GM23338 (cell line): ENCODE results near the gene CEP295NL. TPM values are rescaled to one million over a fixed set of nuclear protein-coding genes. Genes with fewer than 3 reads are reported as not detected.

Source experiments
- ATAC-seq: fragments of 200-7000 bp; cut with Tn5 transposase; 3 replicates; pipeline ENCODE4 v1.9.1; 2020
- DNase-seq: peaks from one replicate; pipeline ENCODE4 v3.0.0-alpha.2; 2015; ENCODE audit warnings: low spot score
- H2AFZ ChIP-seq: fragments of 200-600 bp; sonication (generic); 2 replicates; pipeline ENCODE4 v1.8.0; 2016; ENCODE audit warnings: antibody characterized with exemption, mild to moderate bottlenecking, moderate library complexity
- H3F3A ChIP-seq: fragments of 200-600 bp; sonication (generic); replicated peaks from 2 replicates; pipeline ENCODE4 v1.8.0; 2017; ENCODE audit warnings: antibody characterized with exemption, mixed run types, low read depth
- H3K27ac ChIP-seq: fragments of 200-600 bp; sonication (generic); 2 replicates; pipeline ENCODE4 v1.6.1; 2016; ENCODE audit warnings: low read depth
- H3K27me3 ChIP-seq: fragments of 200-600 bp; sonication (generic); 2 replicates; pipeline ENCODE4 v1.8.0; 2016; ENCODE audit warnings: mild to moderate bottlenecking, mixed run types, moderate library complexity; ENCODE audit not compliant: insufficient read depth
- H3K36me3 ChIP-seq: fragments of 200-600 bp; sonication (generic); 2 replicates; pipeline ENCODE4 v1.8.0; 2016; ENCODE audit warnings: mild to moderate bottlenecking; ENCODE audit not compliant: insufficient read depth
- H3K4me1 ChIP-seq: fragments of 200-600 bp; sonication (generic); 2 replicates; pipeline ENCODE4 v1.8.0; 2016; ENCODE audit warnings: mild to moderate bottlenecking, moderate library complexity; ENCODE audit not compliant: insufficient read depth
- H3K4me2 ChIP-seq: fragments of 200-600 bp; sonication (generic); 2 replicates; pipeline ENCODE4 v1.7.1; 2017; ENCODE audit warnings: mixed run types
- H3K4me3 ChIP-seq: fragments of 200-600 bp; sonication (generic); 2 replicates; pipeline ENCODE4 v1.6.1; 2016; ENCODE audit warnings: mixed run types
- H3K79me2 ChIP-seq: fragments of 200-600 bp; sonication (generic); replicated peaks from 2 replicates; pipeline ENCODE4 v1.8.0; 2017; ENCODE audit warnings: mild to moderate bottlenecking; ENCODE audit not compliant: insufficient read depth
- H3K9me2 ChIP-seq: fragments of 200-600 bp; sonication (generic); 2 replicates; pipeline ENCODE4 v1.8.0; 2017; ENCODE audit not compliant: insufficient read depth
- H4K20me1 ChIP-seq: fragments of 200-600 bp; sonication (generic); replicated peaks from 2 replicates; pipeline ENCODE4 v1.8.0; 2017; ENCODE audit warnings: mild to moderate bottlenecking; ENCODE audit not compliant: insufficient read depth
- H3K27ac Mint-ChIP-seq: 2 replicates; pipeline ENCODE4 v1.8.0; 2020; ENCODE audit warnings: inconsistent platforms, mild to moderate bottlenecking, moderate library complexity, mixed read lengths
- H3K27me3 Mint-ChIP-seq: 3 replicates; pipeline ENCODE4 v1.8.0; 2022; ENCODE audit warnings: low read depth, mild to moderate bottlenecking, moderate library complexity, mixed read lengths, inconsistent platforms; ENCODE audit not compliant: insufficient read depth, poor library complexity
- H3K36me3 Mint-ChIP-seq: 3 replicates; pipeline ENCODE4 v1.8.0; 2021; ENCODE audit warnings: low read depth, mild to moderate bottlenecking, inconsistent platforms, moderate library complexity, mixed read lengths
- H3K4me1 Mint-ChIP-seq: 3 replicates; pipeline ENCODE4 v1.8.0; 2020; ENCODE audit warnings: mild to moderate bottlenecking, inconsistent platforms, mixed read lengths
- H3K4me3 Mint-ChIP-seq: 3 replicates; pipeline ENCODE4 v1.8.0; 2021; ENCODE audit warnings: moderate library complexity, mild to moderate bottlenecking, inconsistent platforms, mixed read lengths
- H3K9me3 Mint-ChIP-seq: 3 replicates; pipeline ENCODE4 v1.8.0; 2020; ENCODE audit warnings: moderate library complexity, mild to moderate bottlenecking, inconsistent platforms, mixed read lengths
- CREB1 ChIP-seq: fragments of 250-450 bp; sonication (Bioruptor Pico); IDR thresholded peaks from 2 replicates; pipeline ENCODE4 v1.5.0; 2020; ENCODE audit warnings: low read depth, mild to moderate bottlenecking, moderate library complexity
- EZH2 ChIP-seq: fragments of 200-600 bp; sonication (generic); IDR thresholded peaks from one replicate; pipeline ENCODE4 v1.8.0; 2017; ENCODE audit warnings: antibody characterized with exemption, mild to moderate bottlenecking, low read depth; ENCODE audit not compliant: unreplicated experiment
- EZH2phosphoT487 ChIP-seq: fragments of 200-600 bp; sonication (generic); IDR thresholded peaks from one replicate; pipeline ENCODE4 v1.8.1; 2018; ENCODE audit warnings: antibody characterized with exemption; ENCODE audit not compliant: unreplicated experiment
- JUNB ChIP-seq: IDR thresholded peaks from one replicate; pipeline ENCODE4 v1.6.1; 2016; ENCODE audit warnings: antibody characterized with exemption; ENCODE audit not compliant: unreplicated experiment
- NANOG ChIP-seq: IDR thresholded peaks from 2 replicates; pipeline ENCODE4 v1.6.1; 2016; ENCODE audit warnings: antibody characterized with exemption, borderline replicate concordance
- POLR2AphosphoS5 ChIP-seq: IDR thresholded peaks from 2 replicates; pipeline ENCODE4 v1.6.1; 2016; ENCODE audit warnings: antibody characterized with exemption, low read depth
- STAT1 ChIP-seq: IDR thresholded peaks from one replicate; pipeline ENCODE4 v1.6.1; 2016; ENCODE audit warnings: antibody characterized with exemption; ENCODE audit not compliant: unreplicated experiment
- ZNF114 ChIP-seq: fragments of 250-450 bp; sonication (Bioruptor Pico); IDR thresholded peaks from 2 replicates; pipeline ENCODE4 v1.5.0; 2020; ENCODE audit warnings: mild to moderate bottlenecking, moderate library complexity
- ZNF331 ChIP-seq: fragments of 250-450 bp; sonication (Bioruptor Pico); IDR thresholded peaks from 2 replicates; pipeline ENCODE4 v1.5.0; 2020; ENCODE audit warnings: low read depth, mild to moderate bottlenecking, moderate library complexity
- ZNF462 ChIP-seq: fragments of 250-450 bp; sonication (Bioruptor Pico); IDR thresholded peaks from 2 replicates; pipeline ENCODE4 v1.5.0; 2020; ENCODE audit warnings: mild to moderate bottlenecking, moderate library complexity
- polyA plus RNA-seq: library from polyadenylated mRNA; unstranded; fragments of >200 nt; fragmentation: Nextera tagmentation; extraction: Ambion mirVana; gene quantifications from 2 replicates; pipeline ENCODE4 v1.2.1, GENCODE V29; 2016
- total RNA-seq: library from RNA; depleted of rRNA; stranded (reverse); fragments of >200 nt; shearing (Covaris generic); gene quantifications from 2 replicates; pipeline ENCODE4 v1.2.3, GENCODE V29; 2014
- TF ChIP-seq, protein P1 (sequence below), 2 experiments: fragments of 200-600 bp in 1 of 2; sonication (generic) in 1 of 2; conservative IDR thresholded peaks; 2 replicates each; pipeline versions ENCODE4 v1.5.1 to v1.6.1; 2016 to 2017; ENCODE audit warnings: antibody characterized with exemption in 2 of 2, low read depth in 2 of 2, mild to moderate bottlenecking in 2 of 2, moderate library complexity in 1 of 2
- TF ChIP-seq, protein P2 (sequence below): IDR thresholded peaks from 2 replicates; pipeline ENCODE4 v1.6.1; 2016; ENCODE audit warnings: antibody characterized with exemption
- TF ChIP-seq, protein P3 (sequence below): IDR thresholded peaks from one replicate; pipeline ENCODE4 v1.6.1; 2018; ENCODE audit warnings: antibody characterized with exemption; ENCODE audit not compliant: unreplicated experiment

CEP295NL gene
- total and polyA plus RNA-seq, 2 experiments from 2014 or later: 0.69 TPM; not detected in 1

DNA sequence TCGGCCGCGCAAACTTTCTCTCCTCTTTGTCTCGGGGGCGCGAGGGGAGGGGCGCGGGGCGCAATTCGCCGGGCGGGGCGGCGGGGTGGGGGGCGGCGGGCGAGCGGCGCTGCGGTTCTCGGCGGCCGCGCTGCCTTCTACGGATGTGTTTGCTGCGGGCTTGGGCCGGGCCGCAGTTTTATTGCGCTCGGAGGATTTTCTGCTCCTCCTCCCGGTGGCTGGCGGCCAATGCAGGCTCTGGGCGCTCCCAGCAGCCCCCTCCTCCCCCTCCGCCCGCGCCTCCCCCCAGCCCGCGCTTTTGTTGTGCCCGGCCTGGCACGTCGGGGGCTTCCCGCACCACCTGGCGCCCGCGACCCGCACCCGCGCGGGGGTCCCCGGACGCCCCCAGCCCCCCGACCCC is 22.2 kb upstream of the CEP295NL start, which contains the start of gene TIMP2:
TIMP2 (minus strand) TSS at position 154 of the 400 bp plus-strand sequence. CDS start 299 bp downstream, outside the sequence.
- Histone ChIP-seq H3K4me1 (peaks cover 13% of the 10 kb centered on the region), H3K4me2 (peak within 1 kb of the TSS; percentile 97), H3K36me3 (0 out of 2 replicates have a peak, but pooled peaks cover 3% of the 10 kb centered on the region), H3K79me2 (peaks cover 31% of the 10 kb centered on the region), H3K4me3 (peak within 1 kb of the TSS; percentile 82), H3K27ac (no peak within 1 kb of the TSS), H4K20me1 (peaks cover 17% of the 10 kb centered on the region), H2AFZ (peak within 1 kb of the TSS; percentile 87), H3F3A (0 out of 2 replicates have a peak, but pooled peaks cover 3% of the 10 kb centered on the region), H3K27me3 (no peaks in the 10 kb centered on the region), H3K9me2 (no peaks in the 10 kb centered on the region)
- TF ChIP-seq ZNF462 (CRISPR knock-in tag) (no peak), CREB1 (CRISPR knock-in tag) (no peak), NANOG (no peak), STAT1 (no peak), EZH2 (no peak), EZH2phosphoT487 (no peak), ZNF114 (CRISPR knock-in tag) (no peak), POLR2AphosphoS5 (no peak), JUNB (no peak), ZNF331 (CRISPR knock-in tag) (no peak)
- TF ChIP-seq, protein P1, sequence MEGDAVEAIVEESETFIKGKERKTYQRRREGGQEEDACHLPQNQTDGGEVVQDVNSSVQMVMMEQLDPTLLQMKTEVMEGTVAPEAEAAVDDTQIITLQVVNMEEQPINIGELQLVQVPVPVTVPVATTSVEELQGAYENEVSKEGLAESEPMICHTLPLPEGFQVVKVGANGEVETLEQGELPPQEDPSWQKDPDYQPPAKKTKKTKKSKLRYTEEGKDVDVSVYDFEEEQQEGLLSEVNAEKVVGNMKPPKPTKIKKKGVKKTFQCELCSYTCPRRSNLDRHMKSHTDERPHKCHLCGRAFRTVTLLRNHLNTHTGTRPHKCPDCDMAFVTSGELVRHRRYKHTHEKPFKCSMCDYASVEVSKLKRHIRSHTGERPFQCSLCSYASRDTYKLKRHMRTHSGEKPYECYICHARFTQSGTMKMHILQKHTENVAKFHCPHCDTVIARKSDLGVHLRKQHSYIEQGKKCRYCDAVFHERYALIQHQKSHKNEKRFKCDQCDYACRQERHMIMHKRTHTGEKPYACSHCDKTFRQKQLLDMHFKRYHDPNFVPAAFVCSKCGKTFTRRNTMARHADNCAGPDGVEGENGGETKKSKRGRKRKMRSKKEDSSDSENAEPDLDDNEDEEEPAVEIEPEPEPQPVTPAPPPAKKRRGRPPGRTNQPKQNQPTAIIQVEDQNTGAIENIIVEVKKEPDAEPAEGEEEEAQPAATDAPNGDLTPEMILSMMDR (conservative IDR thresholded peaks at IDR 0.05; ENCODE audit: low read depth in 2 of 2): no peak
- TF ChIP-seq, protein P2, sequence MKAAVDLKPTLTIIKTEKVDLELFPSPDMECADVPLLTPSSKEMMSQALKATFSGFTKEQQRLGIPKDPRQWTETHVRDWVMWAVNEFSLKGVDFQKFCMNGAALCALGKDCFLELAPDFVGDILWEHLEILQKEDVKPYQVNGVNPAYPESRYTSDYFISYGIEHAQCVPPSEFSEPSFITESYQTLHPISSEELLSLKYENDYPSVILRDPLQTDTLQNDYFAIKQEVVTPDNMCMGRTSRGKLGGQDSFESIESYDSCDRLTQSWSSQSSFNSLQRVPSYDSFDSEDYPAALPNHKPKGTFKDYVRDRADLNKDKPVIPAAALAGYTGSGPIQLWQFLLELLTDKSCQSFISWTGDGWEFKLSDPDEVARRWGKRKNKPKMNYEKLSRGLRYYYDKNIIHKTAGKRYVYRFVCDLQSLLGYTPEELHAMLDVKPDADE: no peak
- TF ChIP-seq, protein P3, sequence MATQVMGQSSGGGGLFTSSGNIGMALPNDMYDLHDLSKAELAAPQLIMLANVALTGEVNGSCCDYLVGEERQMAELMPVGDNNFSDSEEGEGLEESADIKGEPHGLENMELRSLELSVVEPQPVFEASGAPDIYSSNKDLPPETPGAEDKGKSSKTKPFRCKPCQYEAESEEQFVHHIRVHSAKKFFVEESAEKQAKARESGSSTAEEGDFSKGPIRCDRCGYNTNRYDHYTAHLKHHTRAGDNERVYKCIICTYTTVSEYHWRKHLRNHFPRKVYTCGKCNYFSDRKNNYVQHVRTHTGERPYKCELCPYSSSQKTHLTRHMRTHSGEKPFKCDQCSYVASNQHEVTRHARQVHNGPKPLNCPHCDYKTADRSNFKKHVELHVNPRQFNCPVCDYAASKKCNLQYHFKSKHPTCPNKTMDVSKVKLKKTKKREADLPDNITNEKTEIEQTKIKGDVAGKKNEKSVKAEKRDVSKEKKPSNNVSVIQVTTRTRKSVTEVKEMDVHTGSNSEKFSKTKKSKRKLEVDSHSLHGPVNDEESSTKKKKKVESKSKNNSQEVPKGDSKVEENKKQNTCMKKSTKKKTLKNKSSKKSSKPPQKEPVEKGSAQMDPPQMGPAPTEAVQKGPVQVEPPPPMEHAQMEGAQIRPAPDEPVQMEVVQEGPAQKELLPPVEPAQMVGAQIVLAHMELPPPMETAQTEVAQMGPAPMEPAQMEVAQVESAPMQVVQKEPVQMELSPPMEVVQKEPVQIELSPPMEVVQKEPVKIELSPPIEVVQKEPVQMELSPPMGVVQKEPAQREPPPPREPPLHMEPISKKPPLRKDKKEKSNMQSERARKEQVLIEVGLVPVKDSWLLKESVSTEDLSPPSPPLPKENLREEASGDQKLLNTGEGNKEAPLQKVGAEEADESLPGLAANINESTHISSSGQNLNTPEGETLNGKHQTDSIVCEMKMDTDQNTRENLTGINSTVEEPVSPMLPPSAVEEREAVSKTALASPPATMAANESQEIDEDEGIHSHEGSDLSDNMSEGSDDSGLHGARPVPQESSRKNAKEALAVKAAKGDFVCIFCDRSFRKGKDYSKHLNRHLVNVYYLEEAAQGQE: no peak
- Mint-ChIP-seq H3K27ac (no peak within 1 kb of the TSS), H3K4me1 (peaks cover 27% of the 10 kb centered on the region), H3K36me3 (no peaks in the 10 kb centered on the region), H3K9me3 (no peaks in the 10 kb centered on the region), H3K4me3 (peak within 1 kb of the TSS; percentile 73), H3K27me3 (peaks cover 11% of the 10 kb centered on the region)
- ATAC-seq (peak; percentile 67), DNase-seq (peak; percentile 91)
